ENCODE results near the gene TGFB1.

DNA sequence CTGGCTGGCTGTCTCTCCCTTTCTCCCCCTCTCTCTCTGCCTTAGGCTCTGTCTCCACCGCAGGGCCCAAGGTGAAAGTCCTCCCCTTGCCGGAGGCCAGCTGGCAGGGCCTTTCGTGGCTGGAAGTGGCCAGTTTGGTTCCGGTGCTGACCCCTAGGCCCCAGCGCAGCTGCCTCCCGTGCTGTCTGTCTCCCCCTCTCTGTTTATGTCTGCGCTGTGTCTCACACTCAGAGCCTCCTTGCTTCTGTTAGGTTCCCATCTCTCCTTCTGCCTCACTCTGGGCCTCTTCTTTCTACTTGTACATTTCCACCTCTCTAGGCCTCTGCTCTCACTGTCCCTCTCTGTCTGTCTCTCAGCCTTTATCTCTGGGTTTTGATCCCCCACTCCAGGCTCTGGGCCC, 30.7 kb downstream of the TGFB1 start:
- TF ChIP-seq ZFP30 (CRISPR knock-in tag; IDR thresholded peaks at IDR 0.05) (no peak), ESRRG (CRISPR knock-in tag; IDR thresholded peaks at IDR 0.05) (no peak), ZNF565 (CRISPR knock-in tag; conservative IDR thresholded peaks at IDR 0.05; ENCODE audit: low read depth) (no peak)
- TF ChIP-seq, protein P1, sequence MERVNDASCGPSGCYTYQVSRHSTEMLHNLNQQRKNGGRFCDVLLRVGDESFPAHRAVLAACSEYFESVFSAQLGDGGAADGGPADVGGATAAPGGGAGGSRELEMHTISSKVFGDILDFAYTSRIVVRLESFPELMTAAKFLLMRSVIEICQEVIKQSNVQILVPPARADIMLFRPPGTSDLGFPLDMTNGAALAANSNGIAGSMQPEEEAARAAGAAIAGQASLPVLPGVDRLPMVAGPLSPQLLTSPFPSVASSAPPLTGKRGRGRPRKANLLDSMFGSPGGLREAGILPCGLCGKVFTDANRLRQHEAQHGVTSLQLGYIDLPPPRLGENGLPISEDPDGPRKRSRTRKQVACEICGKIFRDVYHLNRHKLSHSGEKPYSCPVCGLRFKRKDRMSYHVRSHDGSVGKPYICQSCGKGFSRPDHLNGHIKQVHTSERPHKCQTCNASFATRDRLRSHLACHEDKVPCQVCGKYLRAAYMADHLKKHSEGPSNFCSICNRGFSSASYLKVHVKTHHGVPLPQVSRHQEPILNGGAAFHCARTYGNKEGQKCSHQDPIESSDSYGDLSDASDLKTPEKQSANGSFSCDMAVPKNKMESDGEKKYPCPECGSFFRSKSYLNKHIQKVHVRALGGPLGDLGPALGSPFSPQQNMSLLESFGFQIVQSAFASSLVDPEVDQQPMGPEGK (CRISPR knock-in tag; IDR thresholded peaks at IDR 0.05; ENCODE audit: borderline replicate concordance), result no peak
